Right cardiac atrium (tissue), 5 donors: Measurements from ENCODE around the gene OR1I1. TPM values are rescaled to one million over a fixed set of nuclear protein-coding genes. Genes with fewer than 3 reads are reported as not detected.
A peak's percentile ranks its signal among the peaks of the same experiment; 100 is the strongest.

Source experiments
- ATAC-seq, 2 donors: fragments of 200-7000 bp; cut with Tn5 transposase; one replicate each; pipeline versions ENCODE4 v1.8.0 to v1.9.1; 2020; ENCODE audit warnings: moderate library complexity in 2 of 2, mild to moderate bottlenecking in 1 of 2
- DNase-seq, 3 donors: peaks; one replicate each; pipeline ENCODE4 v3.0.0-alpha.2; 2020
- H3K27ac ChIP-seq: one replicate; pipeline ENCODE4 v1.5.1; 2013; ENCODE audit warnings: mild to moderate bottlenecking, low read length, control low read depth, moderate library complexity
- H3K27me3 ChIP-seq: one replicate; pipeline ENCODE4 v1.6.1; 2013; ENCODE audit not compliant: control insufficient read depth, insufficient read depth
- H3K4me1 ChIP-seq: one replicate; pipeline ENCODE4 v1.6.1; 2013; ENCODE audit warnings: low read length; ENCODE audit not compliant: control insufficient read depth, insufficient read depth
- H3K4me3 ChIP-seq: one replicate; pipeline ENCODE4 v1.5.1; 2013; ENCODE audit warnings: low read length, control low read depth
- H3K9me3 ChIP-seq: one replicate; pipeline ENCODE4 v1.6.1; 2013; ENCODE audit warnings: low read length; ENCODE audit not compliant: control insufficient read depth
- WGBS: extraction: QIAGEN DNeasy Blood & Tissue Kit; methylation state at CpG from one replicate; pipeline ENCODE4 v1.1.7; 2013; 5-methylcytosine and 5-hydroxymethylcytosine counted together
- intact Hi-C, 4 donors: fragments of 100-400 bp; cut with DNase I; formaldehyde crosslinking; loops; one replicate each; pipeline versions ENCODE4 v1.11.0 to v1.14.0; 2022 to 2023
- polyA plus RNA-seq: library from polyadenylated mRNA; stranded (reverse); fragments of 200-250 nt; gene quantifications from one replicate; pipeline ENCODE4 v1.2.3, GENCODE V29; 2013
- total RNA-seq, 4 donors: library from RNA; stranded (reverse); fragmentation: NEBNext Ultra II Directional; extraction: Animal tissue kit (Norgen Biotek cat#: 25700); gene quantifications; one replicate each; pipeline ENCODE4 v1.2.1, GENCODE V29; 2021
- donor health status: healthy with polysubstance abuse.
- donor health status: DM: no; HTN: yes; CAD: no.
- donor health status: DM: no; HTN: no; CAD: no.
- donor health status: DM: no; HTN: yes; CAD: no; lungs with severe emphysema.
- donor health status: DM: yes; HTN: yes; CAD: no.

Gene OR1I1
- total and polyA plus RNA-seq, 5 donors: not detected

DNA sequence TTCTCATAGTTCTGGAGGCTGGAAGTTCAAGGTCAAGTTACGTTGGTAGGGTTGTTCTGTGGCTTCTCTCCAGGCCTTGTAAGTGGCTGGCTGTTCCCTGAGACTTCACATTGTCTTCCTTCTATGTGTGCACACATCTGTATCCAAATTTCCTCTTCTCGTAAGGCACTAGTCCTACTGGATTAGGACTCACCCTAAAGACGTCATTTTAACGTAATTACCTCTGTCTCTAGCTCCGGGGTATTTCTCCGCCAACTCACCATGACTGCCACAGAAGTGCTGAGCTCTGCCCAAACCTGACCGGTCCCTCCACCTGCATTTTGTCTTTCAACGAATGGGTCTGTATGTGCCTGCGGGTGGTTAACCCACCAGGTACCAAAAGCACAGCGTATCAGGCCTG, 16.4 kb downstream of the OR1I1 start:
- DNase-seq: no peak
- no peak for ATAC-seq
- 88% methylated on average over 10 of the region's 10 CpGs for WGBS
- H3K4me3 ChIP-seq: no peak overlapping the region
- no peaks in the 10 kb centered on the region for H3K27me3 ChIP-seq
- H3K4me1 ChIP-seq: no peaks in the 10 kb centered on the region
- H3K27ac ChIP-seq: no peak overlapping the region
- no peaks in the 10 kb centered on the region for H3K9me3 ChIP-seq
- intact Hi-C loops: loop anchor here in 1 of 4 donors (10.0 kb wide), 1 partner anchor 456 kb away; no protein-coding TSS in a partner anchor

GRCh38 chr19:15099017-15099582, 17.1 kb downstream of the OR1I1 start:
- no peak for DNase-seq
- no peak for ATAC-seq
- intact Hi-C loops: loop anchor here in 1 of 4 donors (10.0 kb wide), 1 partner anchor 456 kb away; no protein-coding TSS in a partner anchor
- Histone ChIP-seq H3K4me3 (no peak overlapping the region), H3K27ac (no peak overlapping the region), H3K27me3 (no peaks in the 10 kb centered on the region), H3K4me1 (no peaks in the 10 kb centered on the region), H3K9me3 (no peaks in the 10 kb centered on the region)
- WGBS: 92% methylated on average over 3 of the region's 3 CpGs

- Histone ChIP-seq H3K4me1 (no peaks in the 10 kb centered on the region), H3K4me3 (no peak overlapping the region), H3K27ac (no peak overlapping the region), H3K9me3 (no peaks in the 10 kb centered on the region), H3K27me3 (no peaks in the 10 kb centered on the region)
- DNase-seq (no peak), ATAC-seq (peak; percentile 64 to 66)
- 60% methylated on average over 3 of the region's 3 CpGs for WGBS
- intact Hi-C loops: loop anchor here in 1 of 4 donors (5.0 kb wide), 1 partner anchor 46 kb away; no protein-coding TSS in a partner anchor
These were observed 19.6 kb downstream of the OR1I1 start for GRCh38 chr19:15101479-15102082.

- H3K9me3 ChIP-seq: no peaks in the 10 kb centered on the region
- DNase-seq: no peak
- H3K27me3 ChIP-seq: no peaks in the 10 kb centered on the region
- intact Hi-C loops: loop anchor here in 1 of 4 donors (5.0 kb wide), 1 partner anchor 43 kb away; no protein-coding TSS in a partner anchor
- H3K4me1 ChIP-seq: no peaks in the 10 kb centered on the region
- no peak overlapping the region for H3K4me3 ChIP-seq
- WGBS: 96% methylated on average over 1 of the region's 1 CpG
- H3K27ac ChIP-seq: no peak overlapping the region
- ATAC-seq: no peak
These were observed 22.0 kb downstream of the OR1I1 start for GRCh38 chr19:15104003-15104402.

DNA sequence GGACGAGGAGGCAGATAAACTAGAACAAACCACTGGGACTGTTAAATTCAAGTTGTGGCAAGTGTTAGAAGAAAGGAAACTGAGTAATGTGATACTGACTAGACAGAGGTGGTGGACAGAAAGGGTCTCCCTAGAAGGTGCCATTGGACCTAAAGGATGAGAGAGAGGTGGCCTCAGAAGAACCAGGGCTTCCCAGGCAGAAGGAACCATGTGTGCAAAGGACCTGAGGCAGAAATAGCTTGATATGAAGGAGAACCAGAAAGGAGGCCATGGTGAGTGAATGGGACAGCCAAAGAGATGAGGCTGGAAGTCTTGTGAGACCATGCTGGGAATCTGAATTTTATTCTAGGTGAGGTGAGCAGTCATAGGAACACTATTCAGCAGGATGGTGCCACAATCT, 22.4 kb downstream of the OR1I1 start:
- 85% methylated on average over 1 of the region's 1 CpG for WGBS
- no peak for ATAC-seq
- no peaks in the 10 kb centered on the region for H3K4me1 ChIP-seq
- intact Hi-C loops: loop anchor here in 1 of 4 donors (5.0 kb wide), 1 partner anchor 43 kb away; no protein-coding TSS in a partner anchor
- no peak overlapping the region for H3K27ac ChIP-seq
- H3K4me3 ChIP-seq: no peak overlapping the region
- H3K27me3 ChIP-seq: no peaks in the 10 kb centered on the region
- DNase-seq: no peak
- no peaks in the 10 kb centered on the region for H3K9me3 ChIP-seq

GRCh38 chr19:15105044-15105443, 23.0 kb downstream of the OR1I1 start:
- Histone ChIP-seq H3K27me3 (no peaks in the 10 kb centered on the region), H3K27ac (no peak overlapping the region), H3K9me3 (no peaks in the 10 kb centered on the region), H3K4me3 (no peak overlapping the region), H3K4me1 (no peaks in the 10 kb centered on the region)
- 96% methylated on average over 3 of the region's 3 CpGs for WGBS
- no peak for DNase-seq
- intact Hi-C loops: no loop called here
- ATAC-seq: no peak

DNA sequence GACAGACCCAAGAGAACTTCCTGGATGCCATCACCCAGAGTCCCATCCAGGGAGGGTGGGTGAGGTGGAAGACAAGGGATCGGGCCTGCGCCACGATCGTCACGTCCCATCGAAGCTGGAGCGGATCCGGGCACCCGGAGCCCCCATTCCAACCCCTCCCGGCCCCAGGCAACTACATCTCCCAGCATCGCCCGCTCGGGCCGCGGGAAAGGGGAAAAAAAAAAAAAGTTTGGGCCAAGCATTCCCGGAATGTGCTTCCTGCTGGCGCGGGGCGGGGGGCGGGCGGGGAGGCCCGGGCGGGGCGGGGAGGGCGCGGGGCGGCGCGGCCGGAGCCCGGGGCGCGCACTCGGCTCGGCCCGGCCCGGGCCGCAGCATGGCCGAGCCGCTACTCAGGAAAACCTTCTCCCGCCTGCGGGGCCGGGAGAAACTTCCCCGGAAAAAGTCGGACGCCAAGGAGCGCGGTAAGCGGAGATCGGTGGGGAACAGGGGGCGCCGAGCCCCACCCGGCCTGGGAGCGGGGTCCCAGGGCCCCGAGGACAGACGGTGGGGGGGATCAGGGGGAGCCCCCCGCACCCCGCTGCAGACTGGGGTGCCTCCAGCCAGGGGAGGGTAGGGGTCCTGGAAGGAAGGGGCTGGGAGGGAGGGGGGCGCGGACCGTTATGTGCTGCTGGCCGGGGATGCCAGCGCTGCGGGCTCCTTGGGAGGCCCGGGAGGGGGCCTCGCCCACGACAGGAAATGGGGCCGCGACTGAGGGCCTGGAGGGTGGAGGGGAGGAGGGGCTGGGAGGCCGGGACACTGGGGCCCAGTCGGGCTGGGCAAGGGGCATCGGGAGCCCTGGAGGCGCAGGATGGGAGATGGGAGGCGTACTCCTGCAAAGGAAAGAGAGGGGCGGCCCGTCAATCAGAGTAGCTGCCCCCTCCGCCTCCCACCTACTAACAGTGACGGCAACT, 25.3 kb downstream of the OR1I1 start, which contains the start of gene SYDE1:
Gene SYDE1, plus strand, starts transcription at position 341 of the 950 bp plus-strand sequence. Its CDS starts 33 bp downstream, at position 374.
- no peaks in the 10 kb centered on the region for H3K4me1 ChIP-seq
- under 1% methylated on average over 73 of the region's 78 CpGs for WGBS
- intact Hi-C loops: no loop called here
- H3K27me3 ChIP-seq: no peaks in the 10 kb centered on the region
- DNase-seq (peak; percentile 64 to 87 (median 83)), ATAC-seq (peak; percentile 74 to 76)
- no peaks in the 10 kb centered on the region for H3K9me3 ChIP-seq
- peak within 1 kb of the TSS; percentile 88 for H3K27ac ChIP-seq
- H3K4me3 ChIP-seq: peak within 1 kb of the TSS; percentile 82

GRCh38 chr19:15108145-15108844, 26.3 kb downstream of the OR1I1 start:
- peak overlapping the region; percentile 74 for H3K27ac ChIP-seq
- intact Hi-C loops: no loop called here
- H3K27me3 ChIP-seq: no peaks in the 10 kb centered on the region
- WGBS: 30% methylated on average over 10 of the region's 10 CpGs
- H3K4me1 ChIP-seq: no peaks in the 10 kb centered on the region
- peak overlapping the region; percentile 82 for H3K4me3 ChIP-seq
- no peaks in the 10 kb centered on the region for H3K9me3 ChIP-seq
- peak; percentile 23 to 38 for ATAC-seq
- DNase-seq: no peak

DNA sequence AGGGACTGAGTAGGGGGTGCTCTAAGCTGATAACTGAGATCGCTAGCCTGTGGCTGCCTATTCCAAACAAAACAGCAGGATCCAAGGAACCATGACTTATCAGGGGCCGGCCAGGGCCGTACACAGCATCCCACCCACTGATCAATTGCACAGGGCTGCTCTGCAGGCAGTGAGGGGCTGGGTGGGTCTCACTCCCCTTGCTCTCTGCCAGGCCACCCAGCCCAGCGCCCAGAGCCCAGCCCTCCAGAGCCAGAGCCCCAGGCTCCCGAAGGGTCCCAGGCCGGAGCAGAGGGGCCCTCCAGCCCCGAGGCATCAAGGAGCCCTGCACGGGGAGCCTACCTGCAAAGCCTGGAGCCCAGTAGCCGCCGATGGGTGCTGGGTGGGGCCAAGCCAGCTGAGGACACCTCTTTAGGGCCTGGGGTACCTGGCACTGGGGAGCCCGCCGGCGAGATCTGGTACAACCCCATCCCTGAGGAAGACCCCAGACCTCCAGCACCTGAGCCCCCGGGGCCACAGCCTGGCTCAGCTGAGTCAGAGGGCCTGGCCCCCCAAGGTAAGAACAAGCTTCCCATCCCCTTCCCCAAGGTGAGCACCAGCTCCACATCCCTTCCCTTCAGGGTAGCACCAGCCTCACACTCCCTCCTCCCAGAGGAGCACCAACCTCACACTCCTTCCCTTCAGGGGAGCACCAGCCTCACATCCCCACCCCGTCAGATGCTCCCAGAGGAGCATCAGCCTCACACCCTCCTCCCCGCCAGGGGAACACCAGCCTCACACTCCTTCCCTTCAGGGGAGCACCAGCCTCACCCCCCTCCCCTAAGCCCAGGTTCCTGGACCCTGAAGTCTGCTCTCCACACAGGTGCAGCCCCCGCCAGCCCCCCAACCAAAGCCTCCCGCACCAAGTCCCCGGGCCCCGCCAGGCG, 27.1 kb downstream of the OR1I1 start:
- WGBS: 82% methylated on average over 21 of the region's 21 CpGs
- DNase-seq (no peak), ATAC-seq (no peak)
- no peaks in the 10 kb centered on the region for H3K9me3 ChIP-seq
- no peaks in the 10 kb centered on the region for H3K27me3 ChIP-seq
- intact Hi-C loops: no loop called here
- no peak overlapping the region for H3K27ac ChIP-seq
- no peak overlapping the region for H3K4me3 ChIP-seq
- H3K4me1 ChIP-seq: no peaks in the 10 kb centered on the region
